Measurements from ENCODE around the gene BBS9. TPM values are rescaled to one million over a fixed set of nuclear protein-coding genes. Genes with fewer than 3 reads are reported as not detected.

Gene BBS9
- total RNA-seq, 1 donor from 2014 or later: 33.0 TPM

DNA sequence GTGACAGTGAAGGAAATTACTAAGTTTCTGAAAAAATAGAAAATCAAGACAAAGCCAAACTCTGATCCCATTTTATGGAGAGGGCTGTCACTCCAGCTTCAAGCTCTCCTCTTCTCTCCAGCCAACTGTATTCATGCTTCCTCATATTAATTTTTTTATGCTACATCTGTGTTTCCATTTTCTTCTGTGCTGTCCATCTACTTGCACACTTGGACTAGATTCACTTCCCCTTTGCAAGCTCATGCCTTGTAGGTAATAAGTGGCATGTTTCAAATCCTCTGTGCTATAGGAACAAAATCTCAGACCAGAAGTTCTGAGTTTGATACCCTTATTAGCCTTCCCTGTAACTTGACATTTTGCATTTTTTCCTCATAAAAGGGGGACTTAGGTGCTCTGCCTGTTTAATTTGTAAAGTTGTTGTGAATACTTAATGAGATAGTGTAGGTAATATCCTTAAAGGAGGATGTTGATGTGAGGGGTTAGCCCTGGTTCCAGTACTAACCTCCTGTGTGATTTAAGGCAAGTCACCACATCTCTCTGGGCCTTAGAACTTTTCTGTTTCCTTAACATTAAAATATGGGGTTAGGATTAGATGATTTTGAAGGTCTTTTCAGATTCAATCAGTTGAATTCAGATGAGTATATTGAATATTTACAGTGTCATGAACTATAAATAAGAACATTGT lies 358.8 kb downstream of the BBS9 start:
- Mint-ChIP-seq H3K4me3 (ENCODE audit: unreplicated experiment) (no peak overlapping the region), H3K27me3 (ENCODE audit: unreplicated experiment) (peaks cover 1% of the 10 kb centered on the region), H3K27ac (ENCODE audit: unreplicated experiment) (no peak overlapping the region), H3K4me1 (ENCODE audit: unreplicated experiment) (peaks cover 4% of the 10 kb centered on the region), H3K9me3 (ENCODE audit: unreplicated experiment) (no peaks in the 10 kb centered on the region), H3K36me3 (ENCODE audit: low read depth, unreplicated experiment) (no peaks in the 10 kb centered on the region)
- no peak for DNase-seq (ENCODE audit: low spot score)
- TF ChIP-seq, protein P1, sequence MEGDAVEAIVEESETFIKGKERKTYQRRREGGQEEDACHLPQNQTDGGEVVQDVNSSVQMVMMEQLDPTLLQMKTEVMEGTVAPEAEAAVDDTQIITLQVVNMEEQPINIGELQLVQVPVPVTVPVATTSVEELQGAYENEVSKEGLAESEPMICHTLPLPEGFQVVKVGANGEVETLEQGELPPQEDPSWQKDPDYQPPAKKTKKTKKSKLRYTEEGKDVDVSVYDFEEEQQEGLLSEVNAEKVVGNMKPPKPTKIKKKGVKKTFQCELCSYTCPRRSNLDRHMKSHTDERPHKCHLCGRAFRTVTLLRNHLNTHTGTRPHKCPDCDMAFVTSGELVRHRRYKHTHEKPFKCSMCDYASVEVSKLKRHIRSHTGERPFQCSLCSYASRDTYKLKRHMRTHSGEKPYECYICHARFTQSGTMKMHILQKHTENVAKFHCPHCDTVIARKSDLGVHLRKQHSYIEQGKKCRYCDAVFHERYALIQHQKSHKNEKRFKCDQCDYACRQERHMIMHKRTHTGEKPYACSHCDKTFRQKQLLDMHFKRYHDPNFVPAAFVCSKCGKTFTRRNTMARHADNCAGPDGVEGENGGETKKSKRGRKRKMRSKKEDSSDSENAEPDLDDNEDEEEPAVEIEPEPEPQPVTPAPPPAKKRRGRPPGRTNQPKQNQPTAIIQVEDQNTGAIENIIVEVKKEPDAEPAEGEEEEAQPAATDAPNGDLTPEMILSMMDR (IDR thresholded peaks at IDR 0.05; ENCODE audit: unreplicated experiment): no peak

DNA sequence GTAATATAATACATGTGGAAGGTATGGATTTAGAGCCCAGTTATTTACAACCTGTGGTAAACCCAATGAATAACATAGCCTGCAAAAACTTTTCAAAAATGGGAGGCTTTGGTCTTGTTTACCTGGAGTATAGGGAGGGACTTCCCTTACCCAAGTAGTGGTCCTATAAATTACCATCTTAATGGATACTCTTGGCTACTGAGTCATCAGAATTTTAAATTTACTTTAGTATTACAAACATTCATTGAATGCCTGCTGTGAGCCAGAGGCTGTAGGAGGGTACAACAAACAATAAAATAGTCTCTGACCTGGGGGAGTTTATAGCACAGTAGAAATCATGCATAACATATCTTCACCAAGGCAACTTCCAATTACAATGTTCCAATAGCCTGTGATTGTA lies 365.1 kb downstream of the BBS9 start:
- no peaks in the 10 kb centered on the region for H3K9me3 Mint-ChIP-seq (ENCODE audit: unreplicated experiment)
- no peak overlapping the region for H3K4me3 Mint-ChIP-seq (ENCODE audit: unreplicated experiment)
- H3K4me1 Mint-ChIP-seq (ENCODE audit: unreplicated experiment): peaks cover 4% of the 10 kb centered on the region
- no peak for DNase-seq (ENCODE audit: low spot score)
- H3K27ac Mint-ChIP-seq (ENCODE audit: unreplicated experiment): no peak overlapping the region
- H3K27me3 Mint-ChIP-seq (ENCODE audit: unreplicated experiment): no peaks in the 10 kb centered on the region
- H3K36me3 Mint-ChIP-seq (ENCODE audit: low read depth, unreplicated experiment): no peaks in the 10 kb centered on the region
- TF ChIP-seq, protein P1 (IDR thresholded peaks at IDR 0.05; ENCODE audit: unreplicated experiment): no peak

DNA sequence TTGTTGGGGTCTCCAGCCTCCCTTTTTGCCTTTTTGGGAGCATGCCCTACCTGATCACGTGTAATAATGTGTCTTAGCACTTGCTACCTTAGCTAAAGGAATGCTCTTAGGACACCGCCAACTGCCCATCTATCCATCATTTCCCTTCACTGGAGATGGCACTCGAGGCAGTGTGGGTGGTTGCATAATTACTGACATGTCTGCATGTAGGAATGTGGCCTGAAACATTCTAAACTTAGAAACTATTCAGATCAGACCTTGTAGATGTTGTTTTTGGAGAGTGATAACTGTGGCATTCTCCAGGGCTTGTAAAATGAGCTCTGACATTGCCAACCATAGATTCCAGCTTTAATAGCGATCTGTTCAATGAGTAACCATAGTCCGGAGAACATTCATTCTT lies 365.8 kb downstream of the BBS9 start:
- Mint-ChIP-seq H3K27ac (ENCODE audit: unreplicated experiment) (no peak overlapping the region), H3K4me3 (ENCODE audit: unreplicated experiment) (no peak overlapping the region), H3K36me3 (ENCODE audit: low read depth, unreplicated experiment) (no peaks in the 10 kb centered on the region), H3K4me1 (ENCODE audit: unreplicated experiment) (peaks cover 2% of the 10 kb centered on the region), H3K9me3 (ENCODE audit: unreplicated experiment) (no peaks in the 10 kb centered on the region), H3K27me3 (ENCODE audit: unreplicated experiment) (no peaks in the 10 kb centered on the region)
- TF ChIP-seq, protein P1 (IDR thresholded peaks at IDR 0.05; ENCODE audit: unreplicated experiment): no peak
- no peak for DNase-seq (ENCODE audit: low spot score)

- H3K27ac Mint-ChIP-seq (ENCODE audit: unreplicated experiment): no peak overlapping the region
- TF ChIP-seq, protein P1 (IDR thresholded peaks at IDR 0.05; ENCODE audit: unreplicated experiment): no peak
- H3K4me1 Mint-ChIP-seq (ENCODE audit: unreplicated experiment): peaks cover 6% of the 10 kb centered on the region
- H3K4me3 Mint-ChIP-seq (ENCODE audit: unreplicated experiment): no peak overlapping the region
- H3K27me3 Mint-ChIP-seq (ENCODE audit: unreplicated experiment): no peaks in the 10 kb centered on the region
- no peak for DNase-seq (ENCODE audit: low spot score)
- H3K9me3 Mint-ChIP-seq (ENCODE audit: unreplicated experiment): no peaks in the 10 kb centered on the region
- H3K36me3 Mint-ChIP-seq (ENCODE audit: low read depth, unreplicated experiment): no peaks in the 10 kb centered on the region
These were observed 367.7 kb downstream of the BBS9 start for GRCh38 chr7:33497051-33497450.

All from endothelial cell (in vitro differentiated cells).